ENCODE measurements around the gene GTPBP6.
"Not testable (repeated sequence)": the region's sequence is repeated elsewhere in the genome, so short reads cannot be mapped to it uniquely, and the experiment has no call there.

Gene GTPBP6

DNA sequence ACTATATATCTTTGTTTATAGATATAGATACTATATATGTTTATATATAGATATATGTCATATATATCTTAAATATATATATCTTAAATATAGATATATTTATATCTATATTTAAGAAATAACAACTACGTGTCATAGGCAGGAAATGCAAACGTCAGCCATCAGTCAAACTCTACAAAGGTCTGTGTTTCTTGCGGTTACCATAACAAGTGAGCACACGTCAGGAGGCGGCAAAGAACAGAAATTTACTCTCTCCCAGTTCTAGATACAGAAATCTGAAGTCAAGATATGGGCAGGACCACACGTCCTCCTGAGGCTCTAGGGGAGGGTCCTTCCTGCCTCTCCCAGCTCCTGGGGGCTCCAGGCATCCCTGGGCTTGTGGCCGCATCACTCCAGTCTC lies 30.9 kb downstream of the GTPBP6 start:
- TF ChIP-seq, protein P1, sequence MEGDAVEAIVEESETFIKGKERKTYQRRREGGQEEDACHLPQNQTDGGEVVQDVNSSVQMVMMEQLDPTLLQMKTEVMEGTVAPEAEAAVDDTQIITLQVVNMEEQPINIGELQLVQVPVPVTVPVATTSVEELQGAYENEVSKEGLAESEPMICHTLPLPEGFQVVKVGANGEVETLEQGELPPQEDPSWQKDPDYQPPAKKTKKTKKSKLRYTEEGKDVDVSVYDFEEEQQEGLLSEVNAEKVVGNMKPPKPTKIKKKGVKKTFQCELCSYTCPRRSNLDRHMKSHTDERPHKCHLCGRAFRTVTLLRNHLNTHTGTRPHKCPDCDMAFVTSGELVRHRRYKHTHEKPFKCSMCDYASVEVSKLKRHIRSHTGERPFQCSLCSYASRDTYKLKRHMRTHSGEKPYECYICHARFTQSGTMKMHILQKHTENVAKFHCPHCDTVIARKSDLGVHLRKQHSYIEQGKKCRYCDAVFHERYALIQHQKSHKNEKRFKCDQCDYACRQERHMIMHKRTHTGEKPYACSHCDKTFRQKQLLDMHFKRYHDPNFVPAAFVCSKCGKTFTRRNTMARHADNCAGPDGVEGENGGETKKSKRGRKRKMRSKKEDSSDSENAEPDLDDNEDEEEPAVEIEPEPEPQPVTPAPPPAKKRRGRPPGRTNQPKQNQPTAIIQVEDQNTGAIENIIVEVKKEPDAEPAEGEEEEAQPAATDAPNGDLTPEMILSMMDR (IDR thresholded peaks at IDR 0.05; ENCODE audit: low read depth, low read length): no peak
- no peak overlapping the region for H3K4me3 ChIP-seq (ENCODE audit: low read depth, low read length)

- no peak overlapping the region for H3K4me3 ChIP-seq (ENCODE audit: low read depth, low read length)
- TF ChIP-seq, protein P1 (IDR thresholded peaks at IDR 0.05; ENCODE audit: low read depth, low read length): no peak
Observed at GRCh38 chrX:285076-285677, 33.4 kb downstream of the GTPBP6 start.

DNA sequence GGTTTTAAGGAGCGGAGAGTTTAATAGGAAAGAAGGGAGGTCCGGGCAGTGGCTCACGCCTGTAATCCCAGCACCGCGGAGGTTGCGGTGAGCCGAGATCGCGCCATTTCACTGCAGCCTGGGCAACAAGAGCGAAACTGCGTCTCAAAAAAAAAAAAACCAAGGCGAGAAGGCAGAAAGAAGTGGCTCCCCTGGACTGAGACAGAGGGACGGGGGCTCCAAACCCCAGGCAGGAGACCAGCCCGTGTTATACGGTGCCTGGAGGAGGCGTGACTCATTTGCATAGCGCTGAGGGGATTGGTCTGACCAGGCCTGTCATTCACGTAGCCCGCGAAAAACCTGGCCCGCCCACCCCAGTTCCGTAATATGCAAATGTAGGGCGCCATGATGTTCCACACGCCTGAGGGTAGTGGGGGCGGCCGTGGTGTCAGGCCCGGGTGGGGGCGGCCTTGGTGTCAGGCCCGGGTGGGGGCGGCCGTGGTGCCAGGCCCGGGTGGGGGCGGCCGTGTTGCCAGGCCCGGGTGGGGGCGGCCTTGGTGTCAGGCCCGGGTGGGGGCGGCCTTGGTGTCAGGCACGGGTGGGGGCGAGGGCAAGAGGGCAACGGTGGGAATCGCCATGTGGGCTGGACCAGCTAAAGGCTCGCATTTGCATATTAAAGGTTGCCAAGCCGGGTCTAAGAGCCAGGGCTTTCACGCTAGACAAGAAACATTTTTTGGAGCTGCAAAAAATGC lies 35.3 kb downstream of the GTPBP6 start:
- TF ChIP-seq, protein P1 (IDR thresholded peaks at IDR 0.05; ENCODE audit: low read depth, low read length): no peak

DNA sequence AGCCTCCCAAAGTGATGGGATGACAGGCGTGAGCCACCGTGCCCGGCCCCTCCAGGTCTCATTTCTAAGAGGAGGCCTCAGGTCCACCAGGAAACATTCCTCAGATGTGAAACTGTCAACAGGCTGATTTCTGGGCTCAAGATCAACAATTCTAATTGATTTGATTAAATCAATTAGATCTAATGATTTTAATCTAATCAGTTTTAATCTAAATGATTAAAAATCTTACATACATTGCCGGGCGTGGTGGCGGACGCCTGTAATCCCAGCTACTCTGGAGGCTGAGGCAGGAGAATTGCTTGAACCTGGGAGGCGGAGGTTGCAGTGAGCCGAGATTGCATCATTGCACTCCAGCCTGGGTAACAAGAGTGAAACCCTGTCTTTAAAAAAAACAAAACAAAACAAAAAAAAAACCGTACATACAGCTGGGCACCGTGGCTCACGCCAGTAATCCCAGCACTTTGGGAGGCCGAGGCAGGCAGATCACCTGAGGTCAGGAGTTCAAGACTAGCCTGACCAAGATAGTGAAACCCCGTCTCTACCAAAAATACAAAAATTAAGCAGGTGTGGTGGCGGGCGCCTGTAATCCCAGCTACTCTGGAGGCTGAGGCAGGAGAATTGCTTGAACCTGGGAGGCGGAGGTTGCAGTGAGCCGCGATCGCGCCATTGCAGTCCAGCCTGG lies 36.5 kb downstream of the GTPBP6 start:
- H3K4me3 ChIP-seq (ENCODE audit: low read depth, low read length): peak overlapping the region; percentile 55

More for the DNA sequence above, 35.3 kb downstream of the GTPBP6 start:
- peak overlapping the region; percentile 65 for H3K4me3 ChIP-seq (ENCODE audit: low read depth, low read length)

DNA sequence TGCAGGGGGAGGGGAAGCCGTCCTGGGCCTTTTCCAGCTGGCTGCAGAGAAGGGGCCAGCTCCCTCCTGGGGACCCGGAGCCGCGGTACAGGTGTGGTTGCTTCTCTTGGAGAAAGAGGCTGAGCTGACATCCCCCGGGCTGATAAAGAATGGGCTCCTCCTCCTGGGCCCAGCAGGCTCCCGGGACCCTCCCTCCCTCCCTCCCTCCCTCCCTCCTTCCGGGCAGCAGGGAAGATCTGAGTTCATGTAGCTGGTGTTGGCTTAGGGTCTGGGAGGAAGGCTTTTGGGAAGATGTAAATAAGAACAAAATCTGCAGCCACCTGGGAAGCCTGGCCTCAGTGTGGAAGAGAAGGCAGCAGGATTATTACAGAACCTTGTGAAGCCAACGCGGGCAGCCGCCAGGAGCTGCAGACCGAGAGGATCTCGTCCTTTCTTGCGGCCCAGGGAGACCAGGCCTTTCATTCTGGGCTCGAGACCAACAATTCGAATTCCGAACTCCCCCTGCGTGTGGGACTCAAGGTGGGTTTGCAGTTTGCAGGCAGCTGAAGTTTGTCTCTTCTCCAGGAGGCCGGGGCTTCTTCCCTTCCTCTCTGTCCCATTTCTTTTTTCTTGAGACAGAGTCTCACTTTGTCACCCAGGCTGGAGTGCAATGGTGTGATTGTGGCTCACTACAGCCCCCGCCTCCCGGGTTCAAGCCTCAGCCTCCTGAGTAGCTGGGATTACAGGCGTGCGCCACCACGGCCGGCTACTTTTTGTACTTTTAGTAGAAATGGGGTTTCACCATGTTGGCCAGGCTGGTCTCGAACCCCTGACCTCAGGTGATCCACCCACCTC lies 37.2 kb downstream of the GTPBP6 start, which contains the start of gene PLCXD1:
PLCXD1 (plus strand) TSS at position 216 of the 834 bp plus-strand sequence. CDS start 2,807 bp downstream, outside the sequence.
- TF ChIP-seq, protein P1 (IDR thresholded peaks at IDR 0.05; ENCODE audit: low read depth, low read length): no peak
- peak within 1 kb of the TSS; percentile 55 for H3K4me3 ChIP-seq (ENCODE audit: low read depth, low read length)

GRCh38 chrX:280722-281121 lies 37.9 kb downstream of the GTPBP6 start:
- not testable (repeated sequence) for H3K4me3 ChIP-seq (ENCODE audit: low read depth, low read length)

DNA sequence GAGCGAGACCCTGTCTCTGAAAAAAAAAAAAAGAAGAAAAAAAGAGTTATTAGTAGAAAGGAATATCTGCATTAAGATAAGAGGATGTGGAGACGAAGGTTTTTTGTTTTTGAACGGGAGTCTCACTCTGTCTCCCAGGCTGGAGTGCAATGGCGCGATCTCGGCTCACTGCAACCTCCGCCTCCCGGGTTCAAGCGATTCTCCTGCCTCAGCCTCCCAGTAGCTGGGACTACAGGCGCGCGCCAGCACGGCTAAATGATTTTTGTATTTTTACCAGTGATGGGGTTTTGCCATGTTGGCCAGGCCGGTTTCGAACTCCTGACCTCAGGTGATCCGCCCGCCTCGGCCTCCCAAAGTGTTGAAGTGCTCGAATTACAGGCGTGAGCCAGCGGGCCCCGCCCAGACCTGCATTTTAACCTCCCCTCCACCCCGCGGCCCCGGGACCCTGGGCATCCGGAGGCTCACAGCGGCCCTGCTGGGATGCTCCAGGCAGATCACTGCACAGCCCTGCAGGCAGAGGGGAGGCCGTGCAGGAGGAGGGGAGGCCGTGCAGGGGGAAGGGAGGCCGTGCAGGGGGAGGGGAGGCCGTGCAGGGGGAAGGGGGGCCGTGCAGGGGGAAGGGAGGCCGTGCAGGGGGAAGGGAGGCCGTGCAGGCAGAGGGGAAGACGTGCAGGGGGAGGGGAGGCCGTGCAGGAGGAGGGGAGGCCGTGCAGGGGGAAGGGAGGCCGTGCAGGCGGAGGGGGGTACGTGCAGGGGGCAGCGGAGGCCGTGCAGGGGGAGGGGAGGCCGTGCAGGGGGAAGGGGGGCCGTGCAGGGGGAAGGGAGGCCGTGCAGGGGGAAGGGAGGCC lies 38.6 kb downstream of the GTPBP6 start:
- H3K4me3 ChIP-seq (ENCODE audit: low read depth, low read length): not testable (repeated sequence)

Data from WI38 (cell line).